ENCODE measurements around the gene CYSTM1. TPM values are rescaled to one million over a fixed set of nuclear protein-coding genes. Genes with fewer than 3 reads are reported as not detected.

CYSTM1 gene
- total RNA-seq (7.8 TPM), polyA plus RNA-seq (65.2 TPM)

- 1% methylated on average over 61 of the region's 61 CpGs for WGBS
- Histone ChIP-seq H3K4me3 (ENCODE audit: low read depth, low read length) (peak within 1 kb of the TSS; percentile 75), H3K4me1 (ENCODE audit: insufficient read depth) (peaks cover 2% of the 10 kb centered on the region), H3K27ac (ENCODE audit: low read depth) (peak within 1 kb of the TSS; percentile 92), H3K36me3 (ENCODE audit: insufficient read depth) (no peaks in the 10 kb centered on the region)
- peak; percentile 79 for DNase-seq (ENCODE audit: extremely low spot score)
These were observed at the start of gene CYSTM1 for GRCh38 chr5:140174465-140175366. Gene CYSTM1 (plus strand): TSS chr5:140175188. CDS start chr5:140194466, 19,278 bp downstream.

GRCh38 chr5:140125637-140126036, 49.4 kb upstream of the CYSTM1 start, which contains the start of gene IGIP:
Gene IGIP (plus strand): TSS chr5:140125937. CDS start chr5:140128477, 2,540 bp downstream.
- Histone ChIP-seq H3K36me3 (ENCODE audit: insufficient read depth) (no peaks in the 10 kb centered on the region), H3K27ac (ENCODE audit: low read depth) (no peak within 1 kb of the TSS), H3K4me1 (ENCODE audit: insufficient read depth) (no peaks in the 10 kb centered on the region), H3K4me3 (ENCODE audit: low read depth, low read length) (no peak within 1 kb of the TSS)
- no peak for DNase-seq (ENCODE audit: extremely low spot score)
- WGBS: 97% methylated on average over 4 of the region's 4 CpGs

- Histone ChIP-seq H3K4me1 (ENCODE audit: insufficient read depth) (no peaks in the 10 kb centered on the region), H3K36me3 (ENCODE audit: insufficient read depth) (no peaks in the 10 kb centered on the region), H3K4me3 (ENCODE audit: low read depth, low read length) (no peak overlapping the region), H3K27ac (ENCODE audit: low read depth) (no peak overlapping the region)
- 91% methylated on average over 6 of the region's 6 CpGs for WGBS
- DNase-seq (ENCODE audit: extremely low spot score): no peak
These were observed 48.5 kb upstream of the CYSTM1 start for GRCh38 chr5:140126315-140127012.

GRCh38 chr5:140128376-140128775, 46.6 kb upstream of the CYSTM1 start:
- WGBS: 87% methylated on average over 5 of the region's 5 CpGs
- DNase-seq (ENCODE audit: extremely low spot score): no peak
- Histone ChIP-seq H3K27ac (ENCODE audit: low read depth) (no peak overlapping the region), H3K36me3 (ENCODE audit: insufficient read depth) (no peaks in the 10 kb centered on the region), H3K4me3 (ENCODE audit: low read depth, low read length) (no peak overlapping the region), H3K4me1 (ENCODE audit: insufficient read depth) (no peaks in the 10 kb centered on the region)

GRCh38 chr5:140130949-140131733, 43.8 kb upstream of the CYSTM1 start:
- no peak overlapping the region for H3K4me3 ChIP-seq (ENCODE audit: low read depth, low read length)
- no peak overlapping the region for H3K27ac ChIP-seq (ENCODE audit: low read depth)
- no peaks in the 10 kb centered on the region for H3K4me1 ChIP-seq (ENCODE audit: insufficient read depth)
- no peaks in the 10 kb centered on the region for H3K36me3 ChIP-seq (ENCODE audit: insufficient read depth)
- WGBS: 73% methylated on average over 5 of the region's 5 CpGs
- no peak for DNase-seq (ENCODE audit: extremely low spot score)

- no peak for DNase-seq (ENCODE audit: extremely low spot score)
- no peak overlapping the region for H3K27ac ChIP-seq (ENCODE audit: low read depth)
- H3K4me3 ChIP-seq (ENCODE audit: low read depth, low read length): no peak overlapping the region
- no peaks in the 10 kb centered on the region for H3K36me3 ChIP-seq (ENCODE audit: insufficient read depth)
- H3K4me1 ChIP-seq (ENCODE audit: insufficient read depth): no peaks in the 10 kb centered on the region
- WGBS: 61% methylated on average over 3 of the region's 3 CpGs
These were observed 43.0 kb upstream of the CYSTM1 start for GRCh38 chr5:140131967-140132409.

GRCh38 chr5:140133514-140134167, 41.3 kb upstream of the CYSTM1 start:
- H3K4me1 ChIP-seq (ENCODE audit: insufficient read depth): no peaks in the 10 kb centered on the region
- no peak overlapping the region for H3K4me3 ChIP-seq (ENCODE audit: low read depth, low read length)
- H3K27ac ChIP-seq (ENCODE audit: low read depth): no peak overlapping the region
- no peak for DNase-seq (ENCODE audit: extremely low spot score)
- WGBS: 85% methylated on average over 4 of the region's 4 CpGs
- H3K36me3 ChIP-seq (ENCODE audit: insufficient read depth): no peaks in the 10 kb centered on the region

GRCh38 chr5:140134277-140134935, 40.6 kb upstream of the CYSTM1 start:
- WGBS: 89% methylated on average over 2 of the region's 2 CpGs
- DNase-seq (ENCODE audit: extremely low spot score): no peak
- Histone ChIP-seq H3K36me3 (ENCODE audit: insufficient read depth) (no peaks in the 10 kb centered on the region), H3K4me3 (ENCODE audit: low read depth, low read length) (no peak overlapping the region), H3K27ac (ENCODE audit: low read depth) (no peak overlapping the region), H3K4me1 (ENCODE audit: insufficient read depth) (no peaks in the 10 kb centered on the region)

GRCh38 chr5:140135127-140135526, 39.9 kb upstream of the CYSTM1 start:
- no peak overlapping the region for H3K4me3 ChIP-seq (ENCODE audit: low read depth, low read length)
- H3K36me3 ChIP-seq (ENCODE audit: insufficient read depth): no peaks in the 10 kb centered on the region
- H3K4me1 ChIP-seq (ENCODE audit: insufficient read depth): no peaks in the 10 kb centered on the region
- H3K27ac ChIP-seq (ENCODE audit: low read depth): no peak overlapping the region
- no peak for DNase-seq (ENCODE audit: extremely low spot score)

GRCh38 chr5:140136624-140137023, 38.4 kb upstream of the CYSTM1 start:
- peaks cover 2% of the 10 kb centered on the region for H3K4me1 ChIP-seq (ENCODE audit: insufficient read depth)
- H3K4me3 ChIP-seq (ENCODE audit: low read depth, low read length): no peak overlapping the region
- 98% methylated on average over 1 of the region's 1 CpG for WGBS
- no peak for DNase-seq (ENCODE audit: extremely low spot score)
- no peaks in the 10 kb centered on the region for H3K36me3 ChIP-seq (ENCODE audit: insufficient read depth)
- no peak overlapping the region for H3K27ac ChIP-seq (ENCODE audit: low read depth)

GRCh38 chr5:140140435-140140834, 34.6 kb upstream of the CYSTM1 start:
- no peaks in the 10 kb centered on the region for H3K36me3 ChIP-seq (ENCODE audit: insufficient read depth)
- no peak overlapping the region for H3K27ac ChIP-seq (ENCODE audit: low read depth)
- peaks cover 2% of the 10 kb centered on the region for H3K4me1 ChIP-seq (ENCODE audit: insufficient read depth)
- 87% methylated on average over 3 of the region's 3 CpGs for WGBS
- DNase-seq (ENCODE audit: extremely low spot score): no peak
- no peak overlapping the region for H3K4me3 ChIP-seq (ENCODE audit: low read depth, low read length)

GRCh38 chr5:140141241-140141640, 33.7 kb upstream of the CYSTM1 start:
- H3K4me1 ChIP-seq (ENCODE audit: insufficient read depth): peaks cover 2% of the 10 kb centered on the region
- H3K4me3 ChIP-seq (ENCODE audit: low read depth, low read length): no peak overlapping the region
- no peaks in the 10 kb centered on the region for H3K36me3 ChIP-seq (ENCODE audit: insufficient read depth)
- no peak for DNase-seq (ENCODE audit: extremely low spot score)
- H3K27ac ChIP-seq (ENCODE audit: low read depth): no peak overlapping the region

Data from urinary bladder (tissue), 4 donors.